HepG2 (cell line): ENCODE measurements around the gene JADE2. TPM values are rescaled to one million over a fixed set of nuclear protein-coding genes. Genes with fewer than 3 reads are reported as not detected.

Experiments
- ATAC-seq: fragments of 200-7000 bp; cut with Tn5 transposase; 3 replicates; pipeline ENCODE4 v1.9.1; 2020; ENCODE audit warnings: mild to moderate bottlenecking, moderate library complexity
- BruUV-seq: library from RNA; stranded (reverse); fragments of 400-500 nt; replicated peaks from 2 replicates; lab custom pipeline; 2021; lab: Mats Ljungman, UMichigan
- CTCF ChIA-PET: fragments of 300-600 bp; formaldehyde crosslinking; extraction: SDS; loops from one replicate; lab custom pipeline; 2021; ENCODE audit warnings: low total read pairs, inconsistent platforms, low intra/inter-chr PET ratio; lab: Yijun Ruan, JAX
- POLR2A ChIA-PET: fragments of 350-600 bp; sonication (Branson Sonifier 250); formaldehyde crosslinking; loops from one replicate; lab custom pipeline; 2020; ENCODE audit warnings: antibody characterized with exemption, inconsistent platforms; lab: Yijun Ruan, JAX
- DNase-seq: peaks from one replicate; pipeline ENCODE4 v3.0.0-alpha.2; 2015; ENCODE audit warnings: low spot score
- FAIRE-seq: peaks from 3 replicates; lab custom pipeline; 2011; peaks lifted over from hg19 to GRCh38; lab: Jason Lieb, UNC
- H2AFZ ChIP-seq: one replicate; pipeline ENCODE4 v1.6.1; 2011; ENCODE audit warnings: low read length, inconsistent platforms
- H3K27ac ChIP-seq: fragments of 300-600 bp; 3 replicates; pipeline ENCODE4 v1.8.0; 2011; ENCODE audit warnings: mixed run types, mild to moderate bottlenecking, mixed read lengths, low read length, inconsistent platforms; ENCODE audit not compliant: insufficient read depth; ENCODE audit errors: extremely low read length
- H3K27me3 ChIP-seq, 2 experiments: fragments of 200-600 bp in 1 of 2; 2 replicates in 1 of 2; 3 replicates in 1 of 2; pipeline versions ENCODE4 v1.6.0 to v1.8.0; 2011; ENCODE audit warnings: low read length in 2 of 2, mild to moderate bottlenecking in 2 of 2, moderate library complexity in 2 of 2, inconsistent platforms in 1 of 2; ENCODE audit not compliant: insufficient read depth in 2 of 2, control insufficient read depth in 1 of 2
- H3K36me3 ChIP-seq, 2 experiments: fragments of 200-600 bp in 1 of 2; replicated peaks in 1 of 2; 2 replicates in 1 of 2; 3 replicates in 1 of 2; pipeline versions ENCODE4 v1.5.1 to v1.8.0; 2011; ENCODE audit warnings: low read length in 2 of 2, inconsistent platforms in 1 of 2; ENCODE audit not compliant: insufficient read depth in 2 of 2, control insufficient read depth in 1 of 2
- H3K4me1 ChIP-seq: 2 replicates; pipeline ENCODE4 v1.5.1; 2012; ENCODE audit warnings: low read length, inconsistent platforms; ENCODE audit not compliant: insufficient read depth
- H3K4me2 ChIP-seq: 2 replicates; pipeline ENCODE4 v1.6.0; 2011; ENCODE audit warnings: low read depth, low read length, inconsistent platforms
- H3K4me3 ChIP-seq, 3 experiments: fragments of 200-600 bp in 1 of 3; sonication (generic), shearing (Covaris generic) in 1 of 3; replicated peaks in 1 of 3; 2 replicates each; pipeline ENCODE4 v1.5.1; 2011 to 2016; ENCODE audit warnings: low read length in 3 of 3, inconsistent platforms in 2 of 3, low read depth in 2 of 3, mild to moderate bottlenecking in 2 of 3, control low read depth in 1 of 3, mixed read lengths in 1 of 3; ENCODE audit not compliant: insufficient read depth in 1 of 3
- H3K79me2 ChIP-seq: one replicate; pipeline ENCODE4 v1.6.1; 2011; ENCODE audit warnings: low read length, inconsistent platforms; ENCODE audit not compliant: insufficient read depth
- H3K9ac ChIP-seq: 2 replicates; pipeline ENCODE4 v1.6.0; 2011; ENCODE audit warnings: mild to moderate bottlenecking, low read depth, low read length, inconsistent platforms; ENCODE audit not compliant: insufficient read depth
- H3K9me3 ChIP-seq: 2 replicates; pipeline ENCODE4 v1.5.1; 2012; ENCODE audit warnings: mild to moderate bottlenecking, low read length
- H4K20me1 ChIP-seq: 2 replicates; pipeline ENCODE4 v1.6.0; 2011; ENCODE audit warnings: inconsistent platforms, mild to moderate bottlenecking, low read length, moderate library complexity; ENCODE audit not compliant: insufficient read depth
- FOXA3 ChIP-seq: IDR thresholded peaks from 2 replicates; pipeline ENCODE4 v1.6.1; 2016; ENCODE audit warnings: missing genetic modification reagents, missing compliant biosample characterization
- GTF2F1 ChIP-seq: fragments of 150-350 bp; IDR thresholded peaks from 2 replicates; pipeline ENCODE4 v1.6.1; 2014; ENCODE audit warnings: low read length
- MAFF ChIP-seq: IDR thresholded peaks from 2 replicates; pipeline ENCODE4 v1.6.1; 2011; ENCODE audit warnings: low read depth, low read length, improper control_type of control experiment
- MBNL3 ChIP-seq: fragments of 250-450 bp; sonication (Bioruptor Pico); conservative IDR thresholded peaks from 2 replicates; pipeline ENCODE4 v1.8.0; 2022; ENCODE audit warnings: mild to moderate bottlenecking, inconsistent platforms
- MTF2 ChIP-seq: sonication (generic); formaldehyde crosslinking; IDR thresholded peaks from 2 replicates; pipeline ENCODE4 v1.5.0; 2020; ENCODE audit warnings: missing genetic modification reagents, borderline replicate concordance
- NFE2L2 ChIP-seq: fragments of 150-350 bp; IDR thresholded peaks from 2 replicates; pipeline ENCODE4 v1.6.1; 2014; ENCODE audit warnings: low read length
- RXRA ChIP-seq: sonication (generic); formaldehyde crosslinking; IDR thresholded peaks from 2 replicates; pipeline ENCODE4 v1.5.1; 2020; ENCODE audit warnings: missing genetic modification reagents
- SNAPC2 ChIP-seq: sonication (generic); formaldehyde crosslinking; IDR thresholded peaks from 2 replicates; pipeline ENCODE4 v1.8.1; 2022; ENCODE audit warnings: mild to moderate bottlenecking, missing genetic modification reagents
- SOX13 ChIP-seq, 3 experiments: fragments of 450-650 bp in 1 of 3; sonication (generic) in 1 of 3; formaldehyde crosslinking in 1 of 3; IDR thresholded peaks in 2 of 3; conservative IDR thresholded peaks in 1 of 3; 2 replicates each; pipeline versions ENCODE4 v1.5.0 to v1.6.1; 2016 to 2020; ENCODE audit warnings: antibody characterized with exemption in 1 of 3, mild to moderate bottlenecking in 1 of 3, missing compliant biosample characterization in 1 of 3, missing genetic modification reagents in 1 of 3, moderate library complexity in 1 of 3
- ZNF329 ChIP-seq: sonication (generic); formaldehyde crosslinking; IDR thresholded peaks from 2 replicates; pipeline ENCODE4 v1.9.0; 2021; ENCODE audit warnings: low read depth, mild to moderate bottlenecking, missing genetic modification reagents
- ZNF431 ChIP-seq: sonication (generic); formaldehyde crosslinking; IDR thresholded peaks from 2 replicates; pipeline ENCODE4 v1.9.0; 2022; ENCODE audit warnings: missing genetic modification reagents, low read depth, mild to moderate bottlenecking, borderline replicate concordance
- ZNF546 ChIP-seq: sonication (generic); formaldehyde crosslinking; conservative IDR thresholded peaks from 2 replicates; pipeline ENCODE4 v1.8.1; 2023; ENCODE audit warnings: mild to moderate bottlenecking, missing genetic modification reagents
- ZNF773 ChIP-seq: sonication (generic); formaldehyde crosslinking; IDR thresholded peaks from 2 replicates; pipeline ENCODE4 v1.4.0; 2020; ENCODE audit warnings: missing genetic modification reagents, borderline replicate concordance
- WGBS: methylation state at CpG from one replicate; pipeline ENCODE4 v1.1.6; 2017; ENCODE audit warnings: low lambda C conversion rate; 5-methylcytosine and 5-hydroxymethylcytosine counted together
- in situ Hi-C: cut with HindIII; loops from 2 replicates; pipeline ENCODE4 v1.10.0; 2017; ENCODE audit warnings: low pct_unique_long_range_greater_than_20kb; ENCODE audit not compliant: extremely low pct_ligation_motif_present
- intact Hi-C: fragments of 100-400 bp; cut with micrococcal nuclease; formaldehyde crosslinking; loops from one replicate; pipeline ENCODE4 v1.10.0; 2022; ENCODE audit not compliant: unreplicated experiment
- polyA plus RNA-seq, 8 experiments: library from polyadenylated mRNA; depleted of rRNA in 3 of 8; stranded (reverse) in 7 of 8; unstranded in 1 of 8; fragments of >200 nt; fragmentation: Illumina TruSeq in 4 of 8; extraction: Trizol in 4 of 8; gene quantifications; 2 replicates each; pipeline versions ENCODE4 v1.2.1 to v1.2.3, GENCODE V29; 2011 to 2016; ENCODE audit warnings: low read depth in 4 of 8, missing spikeins in 1 of 8, mixed read lengths in 1 of 8; ENCODE audit not compliant: insufficient read depth in 1 of 8
- total RNA-seq, 5 experiments: library from RNA; depleted of rRNA; stranded (reverse); fragments of >200 nt; fragmentation: Illumina TruSeq; extraction: Trizol; gene quantifications; 2 replicates each; pipeline ENCODE4 v1.2.3, GENCODE V29; 2016; ENCODE audit warnings: low read depth in 1 of 5
- TF ChIP-seq, protein P1 (sequence below): IDR thresholded peaks from 2 replicates; pipeline ENCODE4 v1.6.1; 2012; ENCODE audit warnings: low read depth, low read length, improper control_type of control experiment
- TF ChIP-seq, protein P2 (sequence below): sonication (generic); formaldehyde crosslinking; IDR thresholded peaks from 2 replicates; pipeline ENCODE4 v1.5.0; 2020; ENCODE audit warnings: missing genetic modification reagents, mild to moderate bottlenecking, borderline replicate concordance

Gene JADE2
- total and polyA plus RNA-seq, 2 of the 13 experiments (the other 11 are each of a cell fraction or from before 2014, with no cell fraction given) = 7.5 to 15.1 TPM

DNA sequence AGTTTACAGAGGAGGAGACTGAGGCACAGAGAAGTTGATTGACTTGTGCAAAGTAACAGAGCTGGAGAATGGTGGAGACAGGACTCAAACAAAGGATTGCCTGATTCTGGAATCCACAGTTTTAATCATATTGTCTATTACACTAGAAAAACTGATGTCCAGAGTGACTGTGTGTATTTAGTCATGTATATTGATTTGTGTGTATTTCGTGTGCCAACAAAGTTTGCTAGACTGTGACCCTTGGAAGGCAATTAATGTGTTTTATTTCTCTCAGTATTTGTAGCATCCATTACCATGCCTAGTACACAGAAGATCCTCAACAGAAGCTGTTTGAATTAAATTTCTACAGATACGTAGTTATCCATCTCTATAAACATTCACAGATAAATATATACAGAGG, 5.5 kb upstream of the JADE2 start:
- BruUV-seq = no TSS peak
- no peaks in the 10 kb centered on the region for H3K79me2 ChIP-seq

DNA sequence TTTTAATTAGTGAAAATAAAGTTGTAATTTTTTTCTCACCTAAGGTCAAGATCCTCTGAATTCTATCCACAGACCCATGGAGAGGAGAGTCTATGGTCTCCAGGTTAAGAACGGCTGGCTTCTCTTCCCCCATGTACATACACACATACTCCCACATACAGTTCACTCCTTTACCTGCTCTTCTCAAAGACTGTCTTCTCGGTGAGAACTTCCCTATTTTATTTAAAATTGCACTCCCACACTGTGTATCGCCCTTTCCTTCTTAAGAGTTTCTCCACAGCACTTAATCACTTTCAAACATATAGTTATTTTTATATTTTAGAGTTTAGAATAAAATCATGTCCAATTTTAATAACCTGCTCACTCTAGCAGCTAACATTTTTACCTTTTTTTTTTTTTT, 3.6 kb upstream of the JADE2 start:
- no peak for DNase-seq
- no peaks in the 10 kb centered on the region for H3K9me3 ChIP-seq
- H3K4me3 ChIP-seq = no peak overlapping the region
- no peaks in the 10 kb centered on the region; a peak in 1 of 5 replicates for H3K27me3 ChIP-seq
- CTCF ChIA-PET = no interaction called here
- no peak overlapping the region for H2AFZ ChIP-seq
- in situ Hi-C loops = no loop called here
- BruUV-seq = no TSS peak
- no peak overlapping the region for H3K4me2 ChIP-seq
- no peak for FAIRE-seq
- H3K79me2 ChIP-seq = no peaks in the 10 kb centered on the region
- no peak overlapping the region for H3K9ac ChIP-seq
- no peak for ATAC-seq
- intact Hi-C loops = no loop called here
- H4K20me1 ChIP-seq = no peaks in the 10 kb centered on the region
- POLR2A ChIA-PET = no interaction called here
- H3K36me3 ChIP-seq = no peaks in the 10 kb centered on the region
- no peak overlapping the region for H3K27ac ChIP-seq
- WGBS = 67% methylated on average over 3 of the region's 3 CpGs
- H3K4me1 ChIP-seq = peaks cover 16% of the 10 kb centered on the region
- TF ChIP-seq ZNF329 (CRISPR knock-in tag) = no peak
- no peak for TF ChIP-seq GTF2F1
- no peak for TF ChIP-seq NFE2L2
- no peak for TF ChIP-seq ZNF431 (CRISPR knock-in tag)
- TF ChIP-seq MTF2 (CRISPR knock-in tag) = no peak
- no peak for TF ChIP-seq ZNF546 (CRISPR knock-in tag)
- no peak for TF ChIP-seq ZNF773 (CRISPR knock-in tag)
- TF ChIP-seq MBNL3 (CRISPR knock-in tag) = no peak
- TF ChIP-seq FOXA3 (CRISPR knock-in tag) = no peak
- no peak for TF ChIP-seq MAFF
- no peak for TF ChIP-seq RXRA (CRISPR knock-in tag)
- no peak for TF ChIP-seq SNAPC2 (CRISPR knock-in tag)
- no peak for TF ChIP-seq SOX13 (IDR thresholded peaks at IDR 0.05)
- TF ChIP-seq SOX13 (CRISPR knock-in tag; conservative IDR thresholded peaks at IDR 0.05 in 1 of 2, IDR thresholded peaks at IDR 0.05 in 1 of 2) = no peak

More for the DNA sequence above, 5.5 kb upstream of the JADE2 start:
- intact Hi-C loops = no loop called here
- Histone ChIP-seq H3K36me3 (no peaks in the 10 kb centered on the region), H3K9ac (no peak overlapping the region), H3K27ac (no peak overlapping the region), H3K4me1 (peaks cover 16% of the 10 kb centered on the region), H4K20me1 (no peaks in the 10 kb centered on the region), H3K4me2 (no peak overlapping the region), H3K4me3 (no peak overlapping the region), H2AFZ (no peak overlapping the region), H3K27me3 (no peaks in the 10 kb centered on the region; a peak in 1 of 5 replicates), H3K9me3 (no peaks in the 10 kb centered on the region)
- ChIA-PET POLR2A (interaction anchor here (0.7 to 1.7 kb wide), 4 partner anchors 8 to 49 kb away, joined by 3 to 11 read pairs (median 6); no protein-coding TSS in a partner anchor), CTCF (no interaction called here)
- FAIRE-seq = no peak
- TF ChIP-seq, protein P1, sequence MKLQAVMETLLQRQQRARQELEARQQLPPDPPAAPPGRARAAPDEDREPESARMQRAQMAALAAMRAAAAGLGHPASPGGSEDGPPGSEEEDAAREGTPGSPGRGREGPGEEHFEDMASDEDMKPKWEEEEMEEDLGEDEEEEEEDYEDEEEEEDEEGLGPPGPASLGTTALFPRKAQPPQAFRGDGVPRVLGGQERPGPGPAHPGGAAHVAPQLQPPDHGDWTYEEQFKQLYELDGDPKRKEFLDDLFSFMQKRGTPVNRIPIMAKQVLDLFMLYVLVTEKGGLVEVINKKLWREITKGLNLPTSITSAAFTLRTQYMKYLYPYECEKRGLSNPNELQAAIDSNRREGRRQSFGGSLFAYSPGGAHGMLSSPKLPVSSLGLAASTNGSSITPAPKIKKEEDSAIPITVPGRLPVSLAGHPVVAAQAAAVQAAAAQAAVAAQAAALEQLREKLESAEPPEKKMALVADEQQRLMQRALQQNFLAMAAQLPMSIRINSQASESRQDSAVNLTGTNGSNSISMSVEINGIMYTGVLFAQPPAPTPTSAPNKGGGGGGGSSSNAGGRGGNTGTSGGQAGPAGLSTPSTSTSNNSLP = peak; percentile 52; the same call in 1 of the 2 replicates
- TF ChIP-seq, protein P2, sequence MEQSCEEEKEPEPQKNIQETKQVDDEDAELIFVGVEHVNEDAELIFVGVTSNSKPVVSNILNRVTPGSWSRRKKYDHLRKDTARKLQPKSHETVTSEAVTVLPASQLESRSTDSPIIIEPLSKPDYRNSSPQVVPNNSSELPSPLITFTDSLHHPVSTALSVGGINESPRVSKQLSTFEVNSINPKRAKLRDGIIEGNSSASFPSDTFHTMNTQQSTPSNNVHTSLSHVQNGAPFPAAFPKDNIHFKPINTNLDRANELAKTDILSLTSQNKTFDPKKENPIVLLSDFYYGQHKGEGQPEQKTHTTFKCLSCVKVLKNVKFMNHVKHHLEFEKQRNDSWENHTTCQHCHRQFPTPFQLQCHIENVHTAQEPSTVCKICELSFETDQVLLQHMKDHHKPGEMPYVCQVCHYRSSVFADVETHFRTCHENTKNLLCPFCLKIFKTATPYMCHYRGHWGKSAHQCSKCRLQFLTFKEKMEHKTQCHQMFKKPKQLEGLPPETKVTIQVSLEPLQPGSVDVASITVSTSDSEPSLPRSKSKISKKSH (CRISPR knock-in tag) = no peak
- 58% methylated on average over 2 of the region's 2 CpGs for WGBS
- ATAC-seq = no peak
- in situ Hi-C loops = no loop called here
- DNase-seq = no peak
